ENCODE results near the gene SST.

SST gene

GRCh38 chr3:187669675-187670504 is at the start of gene SST:
Gene SST (minus strand): TSS chr3:187670394. CDS start chr3:187670291, 103 bp downstream.
- no peak for DNase-seq

GRCh38 chr3:187719628-187720336 is 49.6 kb upstream of the SST start:
- no peak for DNase-seq

- DNase-seq, result no peak
These were observed 48.6 kb upstream of the SST start for GRCh38 chr3:187718802-187719201.

GRCh38 chr3:187717572-187717971 is 47.4 kb upstream of the SST start:
- DNase-seq, result no peak

- peak; percentile 67 for DNase-seq
These were observed 44.3 kb upstream of the SST start for GRCh38 chr3:187714404-187714979.

- DNase-seq, result no peak
These were observed 43.3 kb upstream of the SST start for GRCh38 chr3:187713504-187713903.

- DNase-seq, result no peak
These were observed 39.0 kb upstream of the SST start for GRCh38 chr3:187709155-187709554.

- DNase-seq, result no peak
These were observed 38.5 kb upstream of the SST start for GRCh38 chr3:187708696-187709095.

- no peak for DNase-seq
These were observed 36.8 kb upstream of the SST start for GRCh38 chr3:187706971-187707370.

GRCh38 chr3:187705164-187705563 is 35.0 kb upstream of the SST start:
- no peak for DNase-seq

GRCh38 chr3:187702507-187703033 is 32.4 kb upstream of the SST start, which contains the start of gene RTP2:
Gene RTP2 (minus strand): TSS chr3:187702557. CDS start chr3:187702128, 429 bp downstream.
- no peak for DNase-seq

- no peak for DNase-seq
These were observed 30.1 kb upstream of the SST start for GRCh38 chr3:187700249-187700648.

GRCh38 chr3:187698499-187699399 is 28.6 kb upstream of the SST start:
- DNase-seq, result no peak

- DNase-seq, result no peak
These were observed 25.8 kb upstream of the SST start for GRCh38 chr3:187696021-187696420.

- no peak for DNase-seq
These were observed 25.3 kb upstream of the SST start for GRCh38 chr3:187695449-187695848.

- no peak for DNase-seq
These were observed 24.6 kb upstream of the SST start for GRCh38 chr3:187694801-187695200.

GRCh38 chr3:187693431-187693830 is 23.2 kb upstream of the SST start:
- no peak for DNase-seq

- no peak for DNase-seq
These were observed 19.8 kb upstream of the SST start for GRCh38 chr3:187689984-187690383.

GRCh38 chr3:187686621-187687273 is 16.6 kb upstream of the SST start:
- no peak for DNase-seq

- no peak for DNase-seq
These were observed 15.8 kb upstream of the SST start for GRCh38 chr3:187685948-187686347.

GRCh38 chr3:187684880-187685279 is 14.7 kb upstream of the SST start:
- no peak for DNase-seq

GRCh38 chr3:187684444-187684843 is 14.2 kb upstream of the SST start:
- no peak for DNase-seq
